Neural cell (in vitro differentiated cells): ENCODE data around the gene GPRC5A.

Experiments used
- EP300 ChIP-seq: fragments of 450-650 bp; conservative IDR thresholded peaks from 2 replicates; pipeline ENCODE4 v1.6.1; 2014; ENCODE audit warnings: antibody characterized with exemption, mild to moderate bottlenecking, moderate library complexity; ENCODE audit not compliant: poor library complexity, severe bottlenecking
- EZH2 ChIP-seq: fragments of 200-600, 300-800 bp; shearing (Covaris generic), sonication (generic); IDR thresholded peaks from 2 replicates; pipeline ENCODE4 v1.6.1; 2014; ENCODE audit warnings: antibody characterized with exemption, low read length, borderline replicate concordance, mild to moderate bottlenecking; ENCODE audit not compliant: insufficient read depth, poor library complexity, severe bottlenecking
- POLR2AphosphoS5 ChIP-seq: IDR thresholded peaks from 2 replicates; pipeline ENCODE4 v1.6.1; 2012
- RAD21 ChIP-seq: fragments of 450-650 bp; conservative IDR thresholded peaks from 2 replicates; pipeline ENCODE4 v1.6.1; 2014; ENCODE audit warnings: antibody characterized with exemption, mild to moderate bottlenecking, moderate library complexity
- SMC3 ChIP-seq: fragments of 450-650 bp; conservative IDR thresholded peaks from 2 replicates; pipeline ENCODE4 v1.6.1; 2014; ENCODE audit warnings: antibody characterized with exemption, mild to moderate bottlenecking, moderate library complexity; ENCODE audit not compliant: poor library complexity
- TAF1 ChIP-seq: IDR thresholded peaks from 2 replicates; pipeline ENCODE4 v1.6.1; 2012; ENCODE audit warnings: low read depth
- TF ChIP-seq, protein P1 (sequence below): fragments of 450-650 bp; IDR thresholded peaks from 2 replicates; pipeline ENCODE4 v1.5.1; 2014; ENCODE audit warnings: antibody characterized with exemption, mild to moderate bottlenecking, moderate library complexity; ENCODE audit not compliant: poor library complexity, severe bottlenecking
- TF ChIP-seq, protein P2 (sequence below): IDR thresholded peaks from 2 replicates; pipeline ENCODE4 v1.6.1; 2012; ENCODE audit warnings: borderline replicate concordance

DNA sequence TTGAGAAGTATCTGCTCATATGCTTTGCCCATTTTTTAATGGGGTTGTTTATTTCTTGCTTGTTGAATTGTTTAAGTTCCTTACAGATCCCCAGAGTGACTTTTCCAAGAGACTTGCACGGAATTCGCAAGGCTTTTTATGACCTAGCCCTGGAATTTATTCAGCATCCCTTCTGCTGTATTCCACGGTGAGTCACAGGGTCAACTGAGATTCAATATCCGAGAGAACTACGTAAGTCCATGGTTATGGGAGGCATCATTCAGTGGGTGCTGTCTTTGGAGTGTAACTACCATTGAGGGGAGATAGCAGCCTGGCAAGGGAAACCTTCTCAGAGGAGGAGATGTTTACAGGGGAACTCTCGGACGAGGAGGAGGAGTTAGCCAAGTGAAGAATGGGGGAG lies 20.9 kb upstream of the GPRC5A start:
- TF ChIP-seq POLR2AphosphoS5 = no peak
- TF ChIP-seq, protein P1, sequence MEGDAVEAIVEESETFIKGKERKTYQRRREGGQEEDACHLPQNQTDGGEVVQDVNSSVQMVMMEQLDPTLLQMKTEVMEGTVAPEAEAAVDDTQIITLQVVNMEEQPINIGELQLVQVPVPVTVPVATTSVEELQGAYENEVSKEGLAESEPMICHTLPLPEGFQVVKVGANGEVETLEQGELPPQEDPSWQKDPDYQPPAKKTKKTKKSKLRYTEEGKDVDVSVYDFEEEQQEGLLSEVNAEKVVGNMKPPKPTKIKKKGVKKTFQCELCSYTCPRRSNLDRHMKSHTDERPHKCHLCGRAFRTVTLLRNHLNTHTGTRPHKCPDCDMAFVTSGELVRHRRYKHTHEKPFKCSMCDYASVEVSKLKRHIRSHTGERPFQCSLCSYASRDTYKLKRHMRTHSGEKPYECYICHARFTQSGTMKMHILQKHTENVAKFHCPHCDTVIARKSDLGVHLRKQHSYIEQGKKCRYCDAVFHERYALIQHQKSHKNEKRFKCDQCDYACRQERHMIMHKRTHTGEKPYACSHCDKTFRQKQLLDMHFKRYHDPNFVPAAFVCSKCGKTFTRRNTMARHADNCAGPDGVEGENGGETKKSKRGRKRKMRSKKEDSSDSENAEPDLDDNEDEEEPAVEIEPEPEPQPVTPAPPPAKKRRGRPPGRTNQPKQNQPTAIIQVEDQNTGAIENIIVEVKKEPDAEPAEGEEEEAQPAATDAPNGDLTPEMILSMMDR = no peak
- TF ChIP-seq TAF1 = no peak
- no peak for TF ChIP-seq SMC3
- TF ChIP-seq EP300 = no peak
- TF ChIP-seq, protein P2, sequence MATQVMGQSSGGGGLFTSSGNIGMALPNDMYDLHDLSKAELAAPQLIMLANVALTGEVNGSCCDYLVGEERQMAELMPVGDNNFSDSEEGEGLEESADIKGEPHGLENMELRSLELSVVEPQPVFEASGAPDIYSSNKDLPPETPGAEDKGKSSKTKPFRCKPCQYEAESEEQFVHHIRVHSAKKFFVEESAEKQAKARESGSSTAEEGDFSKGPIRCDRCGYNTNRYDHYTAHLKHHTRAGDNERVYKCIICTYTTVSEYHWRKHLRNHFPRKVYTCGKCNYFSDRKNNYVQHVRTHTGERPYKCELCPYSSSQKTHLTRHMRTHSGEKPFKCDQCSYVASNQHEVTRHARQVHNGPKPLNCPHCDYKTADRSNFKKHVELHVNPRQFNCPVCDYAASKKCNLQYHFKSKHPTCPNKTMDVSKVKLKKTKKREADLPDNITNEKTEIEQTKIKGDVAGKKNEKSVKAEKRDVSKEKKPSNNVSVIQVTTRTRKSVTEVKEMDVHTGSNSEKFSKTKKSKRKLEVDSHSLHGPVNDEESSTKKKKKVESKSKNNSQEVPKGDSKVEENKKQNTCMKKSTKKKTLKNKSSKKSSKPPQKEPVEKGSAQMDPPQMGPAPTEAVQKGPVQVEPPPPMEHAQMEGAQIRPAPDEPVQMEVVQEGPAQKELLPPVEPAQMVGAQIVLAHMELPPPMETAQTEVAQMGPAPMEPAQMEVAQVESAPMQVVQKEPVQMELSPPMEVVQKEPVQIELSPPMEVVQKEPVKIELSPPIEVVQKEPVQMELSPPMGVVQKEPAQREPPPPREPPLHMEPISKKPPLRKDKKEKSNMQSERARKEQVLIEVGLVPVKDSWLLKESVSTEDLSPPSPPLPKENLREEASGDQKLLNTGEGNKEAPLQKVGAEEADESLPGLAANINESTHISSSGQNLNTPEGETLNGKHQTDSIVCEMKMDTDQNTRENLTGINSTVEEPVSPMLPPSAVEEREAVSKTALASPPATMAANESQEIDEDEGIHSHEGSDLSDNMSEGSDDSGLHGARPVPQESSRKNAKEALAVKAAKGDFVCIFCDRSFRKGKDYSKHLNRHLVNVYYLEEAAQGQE = no peak
- no peak for TF ChIP-seq RAD21
- TF ChIP-seq EZH2 = no peak
